Measurements from ENCODE around the gene RBMS1. TPM values are rescaled to one million over a fixed set of nuclear protein-coding genes. Genes with fewer than 3 reads are reported as not detected.

RBMS1 gene
- total RNA-seq, 4 donors from 2014 or later, result 13.5 to 31.6 (median 23.0) TPM

- peaks cover 22% of the 10 kb centered on the region for H3K27me3 ChIP-seq
- WGBS, 2 donors (ENCODE audit: low coverage in 1 of 2), result 36 to 63% methylated on average over 1 of the region's 1 CpG
- in situ Hi-C loops (cut with MboI; ENCODE audit: low pct_ligation_motif_present in 1 of 4, low pct_unique_long_range_greater_than_20kb in 1 of 4, low sequenced_read_pairs in 3 of 4) (no loop called here), intact Hi-C loops (cut with DNase I; ENCODE audit: low total_unique reads) (no loop called here)
- no peaks in the 10 kb centered on the region for H3K9me3 ChIP-seq
- DNase-seq, result no peak
- H3K4me3 ChIP-seq, result no peak overlapping the region
- H3K4me1 ChIP-seq, result peaks cover 35 to 94% (median 57%) of the 10 kb centered on the region in 4 donors
- H3K27ac ChIP-seq, result peak overlapping the region in 3 of 4 donors; percentile 15 to 32 (median 18)
- no peaks in the 10 kb centered on the region for H3K36me3 ChIP-seq
- TF ChIP-seq EP300 (IDR thresholded peaks at IDR 0.05; ENCODE audit: low read depth) (no peak), CTCF (IDR thresholded peaks at IDR 0.05) (no peak)
Observed at GRCh38 chr2:160372010-160372356, 121.6 kb downstream of the RBMS1 start.

GRCh38 chr2:160371251-160372009 is 122.2 kb downstream of the RBMS1 start:
- Histone ChIP-seq H3K9me3 (no peaks in the 10 kb centered on the region), H3K27me3 (peaks cover 26% of the 10 kb centered on the region), H3K4me3 (no peak overlapping the region), H3K4me1 (peaks cover 35 to 94% (median 57%) of the 10 kb centered on the region in 4 donors), H3K27ac (peak overlapping the region; percentile 15 to 32 (median 21)), H3K36me3 (no peaks in the 10 kb centered on the region)
- no peak for DNase-seq
- intact Hi-C loops (cut with DNase I; ENCODE audit: low total_unique reads), result no loop called here
- TF ChIP-seq POLR2AphosphoS5 (IDR thresholded peaks at IDR 0.05) (no peak), CTCF (IDR thresholded peaks at IDR 0.05) (no peak), POLR2A (IDR thresholded peaks at IDR 0.05) (no peak), EP300 (IDR thresholded peaks at IDR 0.05; ENCODE audit: low read depth) (no peak)
- 49 to 85% methylated on average over 4 to 8 of the region's 8 CpGs for WGBS, 2 donors (ENCODE audit: low coverage in 1 of 2)
- in situ Hi-C loops (cut with MboI; ENCODE audit: low pct_ligation_motif_present in 1 of 4, low pct_unique_long_range_greater_than_20kb in 1 of 4, low sequenced_read_pairs in 3 of 4), result no loop called here

DNA sequence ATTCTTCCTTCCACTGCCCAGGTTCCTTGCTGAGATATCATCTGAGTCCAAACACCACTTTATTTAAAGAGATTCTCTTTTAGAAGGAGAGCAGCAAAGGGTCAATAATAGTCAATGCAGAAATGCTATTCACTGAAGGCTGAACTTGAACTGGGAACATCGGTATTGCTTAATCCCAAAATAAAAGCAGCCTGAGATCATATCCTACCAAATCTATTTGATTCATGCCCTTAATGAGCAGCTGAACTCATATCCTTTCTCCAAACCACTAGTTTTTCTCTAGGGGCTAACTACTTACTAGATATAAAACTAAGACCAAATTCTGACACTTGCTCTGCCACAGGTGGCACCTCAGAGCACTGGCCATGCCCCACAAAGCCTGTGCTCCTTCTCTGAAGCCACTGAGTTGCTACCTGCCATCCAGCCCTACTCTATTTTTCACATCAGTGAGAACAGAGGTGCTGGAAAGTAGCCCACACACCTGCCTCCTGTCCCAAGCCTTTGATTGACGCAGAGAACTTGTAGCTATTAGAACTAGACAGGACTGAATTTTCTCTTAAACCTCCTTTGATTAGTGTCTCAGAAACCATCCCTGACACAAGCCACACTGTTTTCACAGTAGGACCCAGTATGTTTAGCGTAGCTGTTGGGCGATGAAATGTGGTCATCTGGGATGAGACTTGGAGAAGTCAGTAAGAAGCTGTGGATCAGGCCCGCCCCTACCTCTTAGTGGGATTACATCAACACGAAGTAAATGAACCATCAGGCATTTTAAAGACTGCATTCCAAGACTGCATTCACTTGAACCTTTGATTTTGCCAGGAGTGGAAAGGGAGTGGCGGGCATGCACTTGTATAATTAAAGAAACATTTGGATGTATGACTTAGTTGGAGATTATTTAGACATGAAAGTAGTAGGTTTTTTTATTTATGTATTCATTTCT is 124.3 kb downstream of the RBMS1 start:
- in situ Hi-C loops (cut with MboI; ENCODE audit: low pct_ligation_motif_present in 1 of 4, low pct_unique_long_range_greater_than_20kb in 1 of 4, low sequenced_read_pairs in 3 of 4), result no loop called here
- H3K4me1 ChIP-seq, result peaks cover 36 to 96% (median 55%) of the 10 kb centered on the region in 4 donors

More for the DNA sequence above, 124.3 kb downstream of the RBMS1 start:
- no peak for DNase-seq
- Histone ChIP-seq H3K9me3 (no peaks in the 10 kb centered on the region), H3K27ac (peak overlapping the region in 3 of 4 donors; percentile 15 to 42 (median 37)), H3K27me3 (peaks cover 35% of the 10 kb centered on the region), H3K4me3 (no peak overlapping the region), H3K36me3 (no peaks in the 10 kb centered on the region)
- intact Hi-C loops (cut with DNase I; ENCODE audit: low total_unique reads), result no loop called here
- WGBS, 2 donors (ENCODE audit: low coverage in 1 of 2), result 69 to 78% methylated on average over 5 to 7 of the region's 7 CpGs
- no peak for TF ChIP-seq POLR2AphosphoS5 (IDR thresholded peaks at IDR 0.05)
- no peak for TF ChIP-seq POLR2A (IDR thresholded peaks at IDR 0.05)
- no peak for TF ChIP-seq CTCF (IDR thresholded peaks at IDR 0.05)
- TF ChIP-seq EP300 (IDR thresholded peaks at IDR 0.05; ENCODE audit: low read depth), result no peak
